ENCODE results near the gene COX10.

DNA sequence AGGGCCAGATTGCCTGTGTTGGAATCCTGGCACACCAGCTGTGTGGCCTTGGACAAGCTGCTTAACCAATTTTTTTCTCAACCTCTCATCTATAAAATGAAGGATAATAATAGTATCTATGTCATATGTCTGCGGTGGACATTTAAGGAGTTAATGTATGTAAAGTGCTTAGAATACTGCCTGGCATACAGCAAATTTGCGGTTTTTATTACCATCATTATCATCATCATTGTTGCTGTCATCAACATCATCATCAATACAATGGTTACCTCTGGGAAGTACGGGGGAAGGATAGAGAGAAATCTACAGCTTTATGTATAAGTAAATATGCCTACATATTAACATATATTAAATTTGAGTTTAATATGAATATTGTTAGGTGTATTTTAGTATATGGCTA lies 37.1 kb upstream of the COX10 start:
- TF ChIP-seq, protein P1, sequence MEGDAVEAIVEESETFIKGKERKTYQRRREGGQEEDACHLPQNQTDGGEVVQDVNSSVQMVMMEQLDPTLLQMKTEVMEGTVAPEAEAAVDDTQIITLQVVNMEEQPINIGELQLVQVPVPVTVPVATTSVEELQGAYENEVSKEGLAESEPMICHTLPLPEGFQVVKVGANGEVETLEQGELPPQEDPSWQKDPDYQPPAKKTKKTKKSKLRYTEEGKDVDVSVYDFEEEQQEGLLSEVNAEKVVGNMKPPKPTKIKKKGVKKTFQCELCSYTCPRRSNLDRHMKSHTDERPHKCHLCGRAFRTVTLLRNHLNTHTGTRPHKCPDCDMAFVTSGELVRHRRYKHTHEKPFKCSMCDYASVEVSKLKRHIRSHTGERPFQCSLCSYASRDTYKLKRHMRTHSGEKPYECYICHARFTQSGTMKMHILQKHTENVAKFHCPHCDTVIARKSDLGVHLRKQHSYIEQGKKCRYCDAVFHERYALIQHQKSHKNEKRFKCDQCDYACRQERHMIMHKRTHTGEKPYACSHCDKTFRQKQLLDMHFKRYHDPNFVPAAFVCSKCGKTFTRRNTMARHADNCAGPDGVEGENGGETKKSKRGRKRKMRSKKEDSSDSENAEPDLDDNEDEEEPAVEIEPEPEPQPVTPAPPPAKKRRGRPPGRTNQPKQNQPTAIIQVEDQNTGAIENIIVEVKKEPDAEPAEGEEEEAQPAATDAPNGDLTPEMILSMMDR (conservative IDR thresholded peaks at IDR 0.05; ENCODE audit: low read length): no peak
- TF ChIP-seq EZH2phosphoT487 (IDR thresholded peaks at IDR 0.05; ENCODE audit: borderline replicate concordance, low read depth, low read length): no peak

All from OCI-LY7 (cell line).